Prostate gland (tissue), 2 donors: Measurements from ENCODE around the gene HK1. TPM values are rescaled to one million over a fixed set of nuclear protein-coding genes. Genes with fewer than 3 reads are reported as not detected.
A peak's percentile ranks its signal among the peaks of the same experiment; 100 is the strongest.
"Not testable (repeated sequence)": the region's sequence is repeated elsewhere in the genome, so short reads cannot be mapped to it uniquely, and the experiment has no call there.

Experiments
- DNase-seq: peaks from one replicate; pipeline ENCODE4 v3.0.0-alpha.2; 2019; ENCODE audit warnings: low spot score
- H3K27ac ChIP-seq, 2 donors: fragments of 200-600 bp; sonication (generic); 2 replicates each; pipeline ENCODE4 v1.5.1; 2017 to 2019
- H3K27me3 ChIP-seq: fragments of 200-600 bp; sonication (generic); replicated peaks from 2 replicates; pipeline ENCODE4 v1.5.1; 2019; ENCODE audit not compliant: insufficient read depth
- H3K36me3 ChIP-seq, 2 donors: fragments of 200-600 bp; sonication (generic); 1 replicate in 1 of 2; 2 replicates in 1 of 2; pipeline versions ENCODE4 v1.5.1 to v1.8.1; 2017 to 2019
- H3K4me1 ChIP-seq: fragments of 200-600 bp; sonication (generic); replicated peaks from 2 replicates; pipeline ENCODE4 v1.5.1; 2019
- H3K4me3 ChIP-seq, 2 donors: fragments of 200-600 bp; sonication (generic); 2 replicates each; pipeline ENCODE4 v1.5.1; 2017 to 2019
- H3K9me3 ChIP-seq: fragments of 200-600 bp; sonication (generic); 2 replicates; pipeline ENCODE4 v1.5.1; 2017
- CTCF ChIP-seq, 4 experiments: fragments of 200-600 bp in 2 of 4; fragments of 450-650 bp in 2 of 4; sonication (generic) in 2 of 4; IDR thresholded peaks; 1 replicate in 3 of 4; 2 replicates in 1 of 4; pipeline ENCODE4 v1.5.1; 2016 to 2019; ENCODE audit warnings: antibody characterized with exemption in 4 of 4, mild to moderate bottlenecking in 2 of 4, moderate library complexity in 2 of 4
- POLR2A ChIP-seq: fragments of 450-650 bp; IDR thresholded peaks from one replicate; pipeline ENCODE4 v1.6.1; 2016; ENCODE audit warnings: antibody characterized with exemption, mild to moderate bottlenecking
- POLR2AphosphoS5 ChIP-seq: sonication (generic); formaldehyde crosslinking; IDR thresholded peaks from one replicate; pipeline ENCODE4 v1.6.1; 2017; ENCODE audit warnings: antibody characterized with exemption
- WGBS: methylation state at CpG from one replicate; pipeline ENCODE4 v1.1.5; 2018; 5-methylcytosine and 5-hydroxymethylcytosine counted together
- intact Hi-C: fragments of 100-400 bp; cut with DNase I; formaldehyde crosslinking; loops from one replicate; pipeline ENCODE4 v1.14.2; 2022
- total RNA-seq, 2 donors: library from RNA; depleted of rRNA; stranded (reverse); fragments of >200 nt; gene quantifications; one replicate each; pipeline ENCODE4 v1.1.0, GENCODE V29; 2016

The HK1 gene
- total RNA-seq, 2 donors from 2014 or later, result 67.8 to 134 TPM

- Histone ChIP-seq H3K4me3 (no peak overlapping the region), H3K27me3 (no peaks in the 10 kb centered on the region), H3K9me3 (no peaks in the 10 kb centered on the region), H3K27ac (peak overlapping the region; percentile 3 to 83), H3K4me1 (peaks cover 12% of the 10 kb centered on the region), H3K36me3 (no peaks in the 10 kb centered on the region)
- intact Hi-C loops, result no loop called here
- TF ChIP-seq CTCF (IDR thresholded peaks at IDR 0.05) (no peak), POLR2A (no peak), POLR2AphosphoS5 (no peak)
- WGBS, result 89% methylated on average over 3 of the region's 3 CpGs
- no peak for DNase-seq
These were observed 48.4 kb downstream of the HK1 start for GRCh38 chr10:69326692-69327091.

- peak; percentile 92 for DNase-seq
- Histone ChIP-seq H3K4me1 (peaks cover 15% of the 10 kb centered on the region), H3K36me3 (no peaks in the 10 kb centered on the region), H3K27me3 (no peaks in the 10 kb centered on the region), H3K9me3 (no peaks in the 10 kb centered on the region), H3K27ac (peak overlapping the region; percentile 83), H3K4me3 (peak overlapping the region in 1 of 2 donors; percentile 15)
- no peak for TF ChIP-seq CTCF (IDR thresholded peaks at IDR 0.05)
- TF ChIP-seq POLR2AphosphoS5, result peak; percentile 91
- peak; percentile 79 for TF ChIP-seq POLR2A
- WGBS, result 24% methylated on average over 23 of the region's 23 CpGs
- intact Hi-C loops, result no loop called here
These were observed 49.4 kb downstream of the HK1 start for GRCh38 chr10:69327463-69328379.

- no peaks in the 10 kb centered on the region for H3K27me3 ChIP-seq
- intact Hi-C loops, result no loop called here
- H3K4me1 ChIP-seq, result peaks cover 19% of the 10 kb centered on the region
These were observed 50.1 kb downstream of the HK1 start for GRCh38 chr10:69328380-69328735.

GRCh38 chr10:69328888-69329287, 50.6 kb downstream of the HK1 start:
- Histone ChIP-seq H3K4me1 (peaks cover 23% of the 10 kb centered on the region), H3K27ac (peak overlapping the region; percentile 83)
- H3K4me3 ChIP-seq, H3K36me3 ChIP-seq, intact Hi-C loops, H3K9me3 ChIP-seq, DNase-seq, H3K27me3 ChIP-seq: not testable (repeated sequence)
- WGBS, result 49% methylated on average over 2 of the region's 2 CpGs

More at GRCh38 chr10:69328380-69328735, 50.1 kb downstream of the HK1 start:
- TF ChIP-seq POLR2A (no peak), POLR2AphosphoS5 (no peak), CTCF (IDR thresholded peaks at IDR 0.05) (no peak)
- Histone ChIP-seq H3K4me3 (peak overlapping the region in 1 of 2 donors; percentile 15), H3K27ac (peak overlapping the region; percentile 83), H3K9me3 (no peaks in the 10 kb centered on the region), H3K36me3 (no peaks in the 10 kb centered on the region)
- DNase-seq, result no peak
- 38% methylated on average over 8 of the region's 8 CpGs for WGBS

- DNase-seq, result no peak
- 77% methylated on average over 3 of the region's 3 CpGs for WGBS
- no peaks in the 10 kb centered on the region for H3K9me3 ChIP-seq
- H3K27me3 ChIP-seq, result no peaks in the 10 kb centered on the region
- H3K36me3 ChIP-seq, result no peaks in the 10 kb centered on the region
- TF ChIP-seq POLR2AphosphoS5, result no peak
- no peak for TF ChIP-seq POLR2A
- TF ChIP-seq CTCF (IDR thresholded peaks at IDR 0.05), result no peak
- no peak overlapping the region for H3K4me3 ChIP-seq
- H3K27ac ChIP-seq, result peak overlapping the region; percentile 83
- H3K4me1 ChIP-seq, result peaks cover 31% of the 10 kb centered on the region
- intact Hi-C loops, result loop anchor here (5.0 to 10.0 kb wide), 2 partner anchors 48 to 175 kb away; no protein-coding TSS in a partner anchor
These were observed 51.5 kb downstream of the HK1 start for GRCh38 chr10:69329721-69330178.
